NOMO-1 (cell line): ENCODE data around the gene LAG3.
"Not testable (repeated sequence)": the region's sequence is repeated elsewhere in the genome, so short reads cannot be mapped to it uniquely, and the experiment has no call there.

ENCODE experiments used
- DNase-seq, 2 experiments: peaks; one replicate each; lab custom pipeline; 2025; ENCODE audit not compliant: unreplicated experiment in 2 of 2; lab: John Stamatoyannopoulos, UW

LAG3 gene

DNA sequence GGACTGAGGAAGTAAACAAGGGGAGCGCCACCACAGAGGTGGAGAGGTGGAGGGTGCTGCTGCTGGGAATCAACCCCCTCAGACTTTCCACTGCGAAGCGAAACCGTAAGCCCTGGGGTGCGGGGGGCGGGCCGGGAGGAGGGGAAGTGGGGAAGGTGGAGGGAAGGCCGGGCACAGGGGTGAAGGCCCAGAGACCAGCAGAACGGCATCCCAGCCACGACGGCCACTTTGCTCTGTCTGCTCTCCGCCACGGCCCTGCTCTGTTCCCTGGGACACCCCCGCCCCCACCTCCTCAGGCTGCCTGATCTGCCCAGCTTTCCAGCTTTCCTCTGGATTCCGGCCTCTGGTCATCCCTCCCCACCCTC lies at the start of gene LAG3:
Gene LAG3 (plus strand): TSS at position 190 of the 365 bp plus-strand sequence. CDS start 333 bp downstream, outside the sequence.
- no peak for DNase-seq

DNA sequence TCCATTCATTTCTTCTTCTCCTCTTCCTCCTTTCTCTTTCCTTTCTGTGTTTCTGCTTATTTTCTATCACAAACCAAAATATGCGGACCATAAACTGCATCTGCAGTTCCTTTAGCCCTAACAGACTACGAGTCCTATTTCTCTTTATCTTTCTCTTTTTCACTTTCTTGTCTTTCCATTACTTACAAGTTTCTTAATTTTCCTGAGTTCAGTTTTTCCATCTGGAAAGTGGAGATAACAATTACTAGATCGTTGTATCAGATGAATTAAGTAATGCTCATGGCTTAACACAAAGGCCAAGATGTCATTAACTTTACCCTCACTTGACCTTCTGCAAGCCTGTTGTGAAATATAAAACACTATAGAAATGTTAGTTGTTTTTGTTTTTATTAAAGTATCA lies 49.5 kb upstream of the LAG3 start:
- DNase-seq = no peak

DNA sequence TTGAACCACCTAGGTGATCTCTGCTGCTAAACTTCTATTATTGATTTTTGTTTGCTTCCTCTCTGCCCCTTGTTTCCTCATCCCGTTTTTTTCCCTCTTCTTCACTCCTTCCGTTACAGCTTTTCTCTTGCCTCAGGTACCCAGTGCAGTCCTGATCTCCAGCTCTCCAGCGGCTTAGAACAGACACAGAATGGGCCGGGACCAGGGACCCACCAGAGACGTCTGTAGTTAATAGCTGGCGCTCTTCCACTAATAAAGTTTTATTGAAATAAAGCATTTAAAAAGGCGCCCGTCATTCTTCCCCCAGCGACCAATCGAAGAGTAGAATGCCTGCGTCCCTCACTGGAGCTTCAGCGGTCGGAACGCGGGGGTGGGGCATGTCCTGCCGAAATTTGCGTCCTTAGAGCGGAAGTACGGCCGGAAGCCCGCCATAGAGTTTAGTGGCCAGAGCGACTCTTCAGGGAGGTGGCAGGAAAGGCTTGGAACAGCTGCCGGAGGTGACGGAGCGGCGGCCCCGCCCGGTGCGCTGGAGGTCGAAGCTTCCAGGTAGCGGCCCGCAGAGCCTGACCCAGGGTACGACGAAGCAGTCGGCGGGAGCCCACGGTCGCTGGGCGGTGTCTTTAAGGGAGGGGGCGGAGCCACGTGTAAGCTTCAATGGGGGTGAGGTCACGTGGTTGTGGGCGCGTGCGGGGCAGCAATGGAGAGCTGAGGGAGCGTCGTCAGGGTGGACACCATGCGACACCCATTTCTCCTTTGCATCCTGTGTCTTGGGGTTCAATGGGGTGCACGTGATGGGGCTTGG lies 48.5 kb upstream of the LAG3 start, which contains the start of gene COPS7A:
Gene COPS7A (plus strand): TSS at position 440 of the 802 bp plus-strand sequence. CDS start 611 bp downstream, outside the sequence.
- peak; percentile 99 for DNase-seq

DNA sequence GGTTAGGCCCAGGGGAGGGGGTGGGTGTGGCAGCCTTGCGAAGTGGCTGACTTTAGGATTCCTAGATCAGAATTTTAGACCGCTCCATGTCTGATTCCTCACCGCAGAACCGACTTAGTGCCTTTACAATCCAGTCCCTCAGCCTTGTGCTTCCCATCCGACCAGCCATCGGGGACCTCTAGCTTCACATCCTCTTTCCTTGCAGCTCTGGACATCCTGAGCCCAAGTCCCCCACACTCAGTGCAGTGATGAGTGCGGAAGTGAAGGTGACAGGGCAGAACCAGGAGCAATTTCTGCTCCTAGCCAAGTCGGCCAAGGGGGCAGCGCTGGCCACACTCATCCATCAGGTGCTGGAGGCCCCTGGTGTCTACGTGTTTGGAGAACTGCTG lies 47.9 kb upstream of the LAG3 start:
- DNase-seq = peak; percentile 38 to 68

DNA sequence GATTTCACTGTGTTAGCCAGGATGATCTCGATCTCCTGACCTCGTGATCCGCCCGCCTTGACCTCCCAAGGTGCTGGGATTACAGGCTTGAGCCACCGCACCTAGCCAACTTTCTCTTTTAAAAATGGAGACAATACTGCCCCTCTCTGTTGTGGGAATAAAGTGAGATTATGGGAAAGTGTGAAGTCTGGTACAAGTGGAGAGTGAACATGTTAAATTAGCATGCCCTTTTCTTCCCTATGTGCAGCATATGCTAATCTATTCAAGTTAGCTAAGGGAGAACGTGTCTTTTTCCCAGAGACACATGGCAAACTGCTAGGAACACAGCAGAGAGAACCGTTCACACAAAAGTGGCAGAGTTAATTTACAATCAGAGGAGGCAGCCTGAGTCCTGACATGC lies 47.0 kb upstream of the LAG3 start:
- no peak for DNase-seq

DNA sequence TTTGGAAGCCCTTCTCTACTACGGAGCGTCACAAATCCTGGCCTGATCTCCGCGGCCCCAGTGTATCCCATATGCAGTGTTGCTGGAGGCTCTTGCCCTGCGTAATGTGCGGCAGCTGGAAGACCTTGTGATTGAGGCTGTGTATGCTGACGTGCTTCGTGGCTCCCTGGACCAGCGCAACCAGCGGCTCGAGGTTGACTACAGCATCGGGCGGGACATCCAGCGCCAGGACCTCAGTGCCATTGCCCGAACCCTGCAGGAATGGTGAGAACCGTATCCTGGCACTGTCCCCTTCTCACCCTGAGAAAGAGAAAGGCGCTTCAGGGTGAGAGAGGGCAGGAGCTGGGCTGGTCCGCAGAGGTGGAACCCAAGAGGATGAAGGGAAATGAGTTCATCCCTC lies 43.1 kb upstream of the LAG3 start:
- no peak for DNase-seq

DNA sequence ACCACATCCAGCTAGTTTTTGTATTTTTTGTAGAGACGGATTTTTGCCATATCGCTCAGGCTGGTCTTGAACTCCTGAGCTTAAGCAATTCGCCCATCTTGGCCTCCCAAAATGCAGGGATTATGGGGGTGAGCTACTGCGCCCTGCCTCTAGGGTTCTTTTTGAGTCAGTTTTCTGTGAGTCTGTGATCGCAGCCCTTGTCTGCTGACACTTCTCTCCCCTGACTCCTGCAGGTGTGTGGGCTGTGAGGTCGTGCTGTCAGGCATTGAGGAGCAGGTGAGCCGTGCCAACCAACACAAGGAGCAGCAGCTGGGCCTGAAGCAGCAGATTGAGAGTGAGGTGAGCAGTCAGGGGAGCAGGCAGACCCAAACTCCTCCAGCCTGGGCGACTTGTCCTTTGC lies 42.2 kb upstream of the LAG3 start:
- no peak for DNase-seq

DNA sequence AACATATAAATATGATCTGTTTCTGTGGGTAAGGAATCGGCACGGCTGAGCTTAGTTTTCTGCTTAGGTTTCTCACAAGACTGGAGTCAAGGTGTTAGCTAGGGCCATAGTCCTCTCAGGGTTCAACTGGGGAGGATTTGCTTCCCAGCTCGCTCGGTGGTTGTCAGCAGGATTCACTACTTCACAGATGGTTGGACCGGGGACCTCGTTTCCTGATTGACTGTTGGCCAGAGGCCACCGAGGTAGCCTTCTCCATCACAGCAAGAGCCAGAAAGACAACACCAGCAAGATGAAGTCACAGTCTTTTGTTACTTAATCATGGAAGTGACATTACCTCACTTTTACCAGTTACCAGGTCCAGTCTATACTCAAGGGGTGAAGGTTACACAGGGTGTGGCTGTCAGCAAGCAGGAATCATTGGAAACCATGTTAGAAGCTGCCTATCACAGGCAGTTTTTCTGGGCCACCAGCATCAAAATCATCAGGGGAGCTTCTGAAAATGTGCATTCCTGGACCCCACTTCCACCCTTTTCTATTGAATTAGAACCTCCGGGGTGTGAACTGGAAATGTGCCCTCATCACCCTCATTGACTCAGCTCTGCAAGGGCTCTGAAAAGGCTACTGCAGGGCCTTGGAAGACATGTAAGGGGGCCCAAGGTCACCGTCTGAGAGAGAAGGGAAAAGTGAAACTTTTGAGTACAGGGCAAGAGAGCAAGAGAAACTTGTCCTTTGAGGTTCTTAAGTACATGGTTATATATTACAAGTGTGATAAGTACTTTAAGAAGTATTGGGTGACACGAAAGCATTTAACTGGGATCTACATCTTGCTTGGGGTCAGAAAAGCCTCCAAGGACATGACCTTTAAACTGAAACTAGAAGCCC lies 37.6 kb upstream of the LAG3 start:
- DNase-seq = no peak

DNA sequence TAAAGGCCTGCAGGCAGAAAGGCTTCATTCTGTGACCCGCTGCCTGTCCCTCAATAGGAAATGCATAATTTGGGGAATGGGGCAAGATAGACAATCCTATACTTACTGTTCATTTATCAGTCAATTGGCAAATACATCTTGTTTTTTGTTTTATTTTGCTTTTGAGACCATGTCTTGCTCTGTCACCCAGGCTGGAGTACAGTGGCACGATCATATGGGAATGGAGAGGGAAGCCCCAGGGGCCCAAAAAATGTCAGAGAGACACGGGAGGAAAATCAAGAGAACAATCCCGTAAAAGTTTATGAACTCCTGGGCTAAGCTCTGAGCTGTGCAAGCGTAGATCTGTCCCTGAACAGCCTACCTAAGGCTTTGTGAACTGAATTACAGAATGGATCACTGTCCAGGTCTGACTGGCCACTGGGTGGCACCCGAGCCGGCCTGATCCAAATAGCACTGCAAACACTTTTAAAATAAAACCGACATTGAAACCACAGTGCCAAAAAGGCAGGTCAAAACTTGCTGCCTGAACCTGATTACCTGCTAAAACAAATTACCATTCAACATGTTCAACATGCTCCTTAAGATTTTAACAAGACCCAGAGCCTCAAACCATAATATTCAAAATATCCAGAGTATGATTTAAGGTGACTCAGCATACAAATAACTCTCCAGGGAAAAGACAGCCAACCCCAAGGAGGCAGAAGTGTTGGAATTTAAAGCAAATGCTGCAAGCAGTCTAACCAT lies 36.7 kb upstream of the LAG3 start:
- DNase-seq = peak; percentile 29 to 56

DNA sequence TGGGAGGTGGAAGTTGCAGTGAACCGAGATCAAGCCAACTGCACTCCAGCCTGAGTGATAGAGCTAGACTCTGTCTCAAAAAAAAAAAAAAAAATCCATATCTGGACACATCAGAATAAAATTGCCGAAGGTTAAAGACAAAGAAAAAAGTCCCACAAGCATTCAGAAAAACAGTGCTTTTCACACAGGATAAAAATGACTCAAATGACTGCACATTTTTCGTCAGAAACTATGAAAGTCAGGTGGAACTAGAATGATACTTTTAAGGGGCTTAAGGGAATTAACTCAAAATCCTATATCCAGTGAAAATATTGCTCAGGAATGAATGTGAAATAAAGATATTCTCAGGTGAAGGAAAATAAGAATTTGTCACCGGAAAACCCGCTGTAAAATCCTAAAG lies 35.6 kb upstream of the LAG3 start:
- no peak for DNase-seq

DNA sequence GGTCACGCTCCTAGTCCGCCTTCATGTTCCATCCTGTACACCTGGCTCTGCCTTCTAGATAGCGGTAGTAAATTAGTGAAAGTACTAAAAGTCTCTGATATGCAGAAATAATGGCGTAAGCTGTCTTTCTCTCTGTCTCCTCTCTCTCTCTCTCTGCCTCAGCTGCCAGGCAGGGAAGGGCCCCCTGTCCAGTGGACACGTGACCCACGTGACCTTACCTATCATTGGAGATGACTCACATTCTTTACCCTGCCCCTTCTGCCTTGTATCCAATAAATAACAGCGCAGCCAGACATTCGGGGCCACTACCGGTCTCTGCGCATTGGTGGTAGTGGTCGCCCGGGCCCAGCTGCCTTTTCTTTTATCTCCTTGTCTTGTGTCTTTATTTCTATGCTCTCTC lies 30.2 kb upstream of the LAG3 start:
- DNase-seq = not testable (repeated sequence)

DNA sequence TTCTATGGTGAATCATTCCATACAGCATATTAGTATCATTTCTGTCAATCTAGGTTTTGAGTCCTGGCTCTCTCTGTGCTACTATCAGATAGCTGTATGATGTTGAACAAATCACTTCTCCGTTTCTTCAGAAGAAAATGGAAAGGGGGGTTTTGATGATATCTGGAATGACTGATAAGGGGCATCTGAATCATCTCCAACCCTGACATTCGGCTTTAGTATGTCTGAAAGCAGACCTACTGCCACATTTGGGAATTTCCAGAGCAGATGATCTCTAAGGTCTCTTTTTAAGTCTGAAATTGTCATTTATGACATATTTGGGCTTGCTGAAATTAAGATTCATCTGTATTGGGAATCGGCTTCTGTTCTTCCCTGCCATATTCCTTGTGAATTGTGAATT lies 29.5 kb upstream of the LAG3 start:
- no peak for DNase-seq

DNA sequence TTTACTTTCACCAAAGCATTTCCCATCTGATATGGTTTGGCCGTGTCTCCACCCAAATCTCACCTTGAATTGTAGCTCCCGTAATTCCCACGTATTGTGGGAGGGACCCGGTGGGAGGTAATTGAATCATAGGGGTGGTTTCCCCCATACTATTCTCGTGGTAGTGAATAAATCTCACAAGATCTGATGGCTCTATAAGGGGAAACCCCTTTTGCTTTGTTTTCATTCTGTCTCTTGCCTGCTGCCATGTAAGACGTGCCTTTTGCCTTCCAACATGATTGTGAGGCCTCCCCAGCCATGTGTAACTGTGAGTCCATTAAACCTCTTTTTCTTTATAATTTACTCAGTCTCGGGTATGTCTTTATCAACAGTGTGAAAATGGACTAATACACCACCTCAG lies 29.0 kb upstream of the LAG3 start:
- DNase-seq = not testable (repeated sequence)

DNA sequence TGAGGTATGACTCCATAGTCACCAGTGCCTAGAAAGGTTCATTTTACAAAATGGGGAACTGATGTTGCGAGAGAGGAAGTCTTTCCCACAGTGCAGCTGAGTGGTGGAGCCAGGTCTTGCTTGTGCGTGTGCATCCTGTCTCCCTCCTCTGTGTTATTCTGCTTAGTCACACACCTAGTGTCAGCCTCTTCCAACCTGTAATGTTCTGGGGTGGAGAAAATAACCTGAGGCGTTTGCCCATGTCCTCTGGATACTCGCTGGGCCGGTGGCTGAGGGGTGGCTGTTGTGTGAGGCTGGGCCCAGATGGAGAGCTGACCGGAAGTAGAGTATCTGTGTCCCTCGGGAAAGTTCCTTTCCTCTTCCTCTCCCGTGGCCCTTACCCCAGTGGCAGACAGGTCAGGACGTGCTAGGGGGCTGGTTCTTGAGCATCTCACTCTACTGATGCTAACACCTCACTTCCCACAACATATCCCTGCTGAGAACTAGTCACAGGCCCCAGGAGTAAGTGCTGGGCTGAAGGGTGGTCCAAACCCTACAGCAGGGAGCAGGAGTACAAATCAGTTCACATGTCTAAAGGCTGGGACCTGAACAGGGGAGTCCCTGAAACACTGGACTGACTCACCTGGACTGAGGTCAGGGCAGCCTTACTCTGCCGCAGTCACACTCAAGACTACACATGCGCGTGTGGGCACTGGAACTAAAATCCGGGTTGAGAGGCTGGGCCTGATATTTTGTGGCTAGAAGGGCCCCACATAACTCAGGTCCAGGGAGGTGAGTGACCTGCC lies 26.4 kb upstream of the LAG3 start:
- DNase-seq = peak; percentile 73 to 93

DNA sequence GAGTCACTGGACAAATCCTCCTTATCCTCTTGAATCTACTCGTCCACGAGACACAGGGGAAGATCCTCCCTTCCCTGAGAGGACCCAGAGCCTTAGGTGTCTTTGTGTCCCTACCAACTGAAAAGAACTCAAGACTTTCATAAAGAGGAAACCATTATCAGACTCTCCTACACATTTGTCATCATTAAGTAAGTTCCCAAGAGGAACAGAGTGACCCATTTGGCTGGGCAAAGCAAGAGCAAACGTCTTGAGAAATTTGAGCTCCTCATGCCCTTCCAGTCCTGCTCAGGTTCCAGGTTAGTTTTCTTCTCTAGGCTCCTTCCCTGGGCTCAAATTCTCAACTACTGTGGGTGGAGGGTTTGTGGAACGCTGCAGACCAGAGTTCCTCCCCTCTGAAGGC lies 25.1 kb upstream of the LAG3 start:
- no peak for DNase-seq

DNA sequence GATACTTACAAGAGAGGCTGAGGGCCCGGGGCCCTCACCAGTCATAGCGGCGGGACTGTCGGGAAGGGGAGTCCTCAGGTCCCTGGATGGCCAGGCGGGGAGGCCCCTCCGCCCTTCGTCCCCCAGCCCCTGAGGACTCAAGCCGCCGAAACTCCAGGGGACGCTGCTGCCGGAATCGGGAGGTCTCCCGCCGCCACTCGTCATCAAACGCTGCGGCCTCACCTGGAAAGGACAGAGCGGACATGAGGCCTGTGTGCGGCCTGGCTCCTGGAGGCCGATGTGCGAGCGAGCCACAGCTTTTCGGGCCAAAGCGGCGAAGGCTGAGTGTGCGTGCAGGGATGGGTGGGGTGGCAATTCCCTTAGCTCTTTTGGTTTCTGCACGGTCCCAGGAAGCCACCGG lies 23.6 kb upstream of the LAG3 start:
- no peak for DNase-seq

DNA sequence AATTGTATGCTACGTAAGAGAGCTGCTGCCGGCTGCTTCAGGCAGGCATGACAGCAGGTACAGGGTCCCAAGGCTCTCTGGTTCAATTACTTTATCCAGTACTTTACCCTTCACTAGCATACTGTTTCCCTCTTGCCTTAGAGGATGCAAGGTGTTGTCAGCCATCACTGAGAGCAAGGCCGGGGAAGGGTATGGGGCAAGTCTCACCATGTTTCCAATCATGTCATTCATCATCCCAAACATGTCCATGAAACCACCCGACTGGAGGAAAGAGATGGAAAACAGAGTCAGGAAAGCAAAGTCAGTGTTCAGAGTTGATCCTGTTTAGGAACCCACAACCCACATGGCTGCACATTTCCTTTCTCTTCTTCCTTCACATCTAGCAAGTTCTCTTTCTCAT lies 21.8 kb upstream of the LAG3 start:
- no peak for DNase-seq

DNA sequence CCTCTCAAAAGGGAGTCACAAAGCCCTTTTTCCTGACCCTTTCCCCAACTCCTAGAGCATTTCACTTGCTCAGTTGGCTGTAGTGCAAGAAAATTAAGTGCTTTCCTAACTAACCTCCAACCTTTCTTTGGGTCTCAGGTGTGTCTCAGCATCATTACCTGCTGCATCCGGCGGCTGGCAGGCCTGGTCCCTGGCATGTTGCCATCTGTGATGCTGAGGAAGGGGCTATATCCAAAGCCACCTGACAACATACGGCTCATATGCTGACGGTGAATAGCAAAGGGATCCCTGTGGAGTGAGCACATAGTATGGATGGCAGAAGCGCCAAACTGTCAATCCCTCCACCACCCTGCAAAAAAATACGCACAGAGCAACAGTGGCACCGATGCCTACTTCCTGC lies 20.6 kb upstream of the LAG3 start:
- no peak for DNase-seq

DNA sequence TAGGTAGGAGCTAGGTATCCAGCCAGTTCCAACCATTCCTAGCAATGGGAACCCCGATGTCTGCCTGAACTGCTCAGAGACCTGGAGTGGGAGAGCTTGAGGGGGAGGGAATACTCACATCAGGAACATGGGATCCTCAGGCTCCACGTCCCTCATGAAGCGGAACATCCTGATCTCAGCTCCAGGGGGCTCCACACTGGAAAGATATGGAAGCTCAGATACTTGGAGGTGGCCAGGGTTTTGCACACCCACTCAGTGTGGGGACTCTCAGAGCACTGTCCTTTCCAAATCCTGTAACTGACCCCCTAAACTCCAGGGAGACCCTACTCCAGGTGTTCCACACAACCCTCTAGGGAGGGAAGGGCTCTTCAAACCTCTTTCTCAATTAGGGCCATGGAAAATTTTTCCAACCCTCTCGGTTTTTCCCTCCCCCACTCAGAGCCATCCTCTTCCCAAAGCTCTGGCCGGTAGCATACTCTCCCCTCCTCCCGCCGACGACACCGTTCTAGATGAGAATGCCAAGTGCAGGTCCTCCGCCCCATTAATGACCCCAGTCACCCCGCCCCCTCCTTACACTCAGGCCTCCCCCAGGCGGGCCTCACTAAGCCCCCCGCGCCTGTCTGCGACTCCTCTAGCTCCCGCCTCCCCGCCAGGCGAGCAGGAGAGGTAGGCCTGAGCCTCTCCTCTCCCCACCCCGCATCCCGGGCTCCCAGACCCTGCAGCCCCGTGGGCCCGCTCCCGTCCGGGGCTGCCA lies 20.0 kb upstream of the LAG3 start:
- no peak for DNase-seq
